Sigmoid colon (tissue), 4 donors: ENCODE measurements around the gene RASL10A.

ENCODE experiments used
- CTCF ChIP-seq, 4 experiments: fragments of 450-650 bp in 3 of 4; fragments of 200-600 bp in 1 of 4; IDR thresholded peaks; one replicate each; pipeline ENCODE4 v1.5.1; 2016 to 2019; ENCODE audit warnings: antibody characterized with exemption in 4 of 4, mild to moderate bottlenecking in 3 of 4, moderate library complexity in 2 of 4
- POLR2A ChIP-seq, 2 donors: fragments of 450-650 bp; IDR thresholded peaks; one replicate each; pipeline ENCODE4 v1.6.1; 2016; ENCODE audit warnings: antibody characterized with exemption in 2 of 2, mild to moderate bottlenecking in 2 of 2, moderate library complexity in 2 of 2
- POLR2AphosphoS5 ChIP-seq, 4 donors: sonication (generic); formaldehyde crosslinking; IDR thresholded peaks; one replicate each; pipeline ENCODE4 v1.6.1; 2017; ENCODE audit warnings: antibody characterized with exemption in 4 of 4

- TF ChIP-seq CTCF (IDR thresholded peaks at IDR 0.05): no peak
- no peak for TF ChIP-seq POLR2A (IDR thresholded peaks at IDR 0.05)
- TF ChIP-seq POLR2AphosphoS5 (IDR thresholded peaks at IDR 0.05): no peak
Observed at GRCh38 chr22:29352778-29353177, 37.3 kb upstream of the RASL10A start.
